GM18951 (cell line): Measurements from ENCODE around the gene GYS1.
"Not testable (repeated sequence)": the region's sequence is repeated elsewhere in the genome, so short reads cannot be mapped to it uniquely, and the experiment has no call there.

ENCODE experiments used
- POLR2A ChIP-seq: IDR thresholded peaks from 4 replicates; pipeline ENCODE4 v1.6.1; 2011; ENCODE audit warnings: mild to moderate bottlenecking; ENCODE audit not compliant: insufficient read length, insufficient read depth; ENCODE audit errors: extremely low read depth
- in situ Hi-C: fragments of 300-500 bp; cut with MboI; formaldehyde crosslinking; loops from one replicate; pipeline ENCODE4 v1.12.0; 2022; ENCODE audit warnings: low sequenced_read_pairs, mixed read lengths, inconsistent platforms; ENCODE audit not compliant: unreplicated experiment

Gene GYS1

DNA sequence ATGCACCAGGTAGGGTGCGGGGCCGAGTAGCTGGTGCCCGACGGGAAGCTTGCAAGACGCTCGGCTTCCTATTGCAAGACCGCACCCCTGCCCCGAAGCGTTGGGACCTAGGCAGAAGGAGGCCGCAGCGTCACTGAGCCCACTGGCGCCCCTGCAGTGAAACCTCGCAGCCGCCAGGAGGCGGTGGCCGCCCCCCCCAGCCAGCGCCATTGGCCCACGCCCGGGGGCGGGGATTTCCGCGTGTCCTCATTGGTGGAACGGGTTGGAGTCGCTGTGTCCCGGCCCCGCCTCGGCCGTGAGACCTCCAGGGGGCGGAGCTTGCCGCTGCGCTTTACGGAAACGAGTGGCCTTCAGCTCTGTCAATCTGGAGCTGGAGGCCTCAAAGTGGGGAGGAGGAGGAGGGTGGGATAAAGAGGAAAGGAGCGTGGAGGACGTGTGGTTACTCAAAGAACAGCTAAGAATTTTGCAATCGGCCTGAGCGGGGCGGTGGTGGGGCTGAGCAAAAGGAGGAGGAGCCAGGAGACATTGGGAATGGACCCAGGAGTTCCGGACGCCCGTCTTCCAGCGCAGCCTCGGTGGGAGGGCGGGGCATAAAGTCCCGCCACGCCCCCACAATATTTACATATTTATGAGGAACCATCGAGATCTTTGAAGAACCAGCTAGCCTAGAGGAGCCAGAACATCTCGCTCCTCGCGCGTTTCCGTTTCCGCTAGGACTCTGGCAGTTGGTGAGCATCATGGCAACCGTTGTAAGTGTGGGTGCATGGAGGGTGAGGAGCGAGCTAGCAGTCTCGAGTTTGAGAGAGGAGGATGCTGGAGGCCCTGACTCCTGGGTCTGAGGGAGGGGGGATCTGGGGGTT is at the start of gene GYS1, which contains the start of gene RUVBL2:
Gene GYS1 (minus strand): TSS at position 135 of the 860 bp plus-strand sequence. CDS start 197 bp downstream, outside the sequence.
Gene RUVBL2 (plus strand): TSS at position 713 of the 860 bp plus-strand sequence. CDS start 25 bp downstream, at position 738.
- in situ Hi-C loops, result no loop called here
- TF ChIP-seq POLR2A, result peak; percentile 83

DNA sequence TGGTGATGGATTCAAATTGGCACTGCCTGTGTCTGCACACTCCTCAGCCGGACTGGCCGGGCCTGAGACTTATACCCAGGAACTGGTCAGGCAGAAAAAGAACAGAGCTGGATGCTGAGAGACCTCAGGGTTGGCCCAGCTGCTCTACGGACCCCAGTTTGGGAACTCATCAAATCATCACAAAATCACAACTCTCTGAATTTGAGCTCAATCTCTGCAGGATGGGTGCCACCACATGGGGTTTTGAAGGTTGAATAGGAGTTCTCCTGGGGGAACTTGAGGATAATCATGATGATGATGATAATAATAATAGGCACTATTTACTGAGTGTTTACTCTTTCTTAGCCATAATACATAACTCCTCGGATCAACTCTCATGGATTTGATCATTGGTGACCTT is 49.6 kb upstream of the GYS1 start:
- in situ Hi-C loops, result not testable (repeated sequence)

DNA sequence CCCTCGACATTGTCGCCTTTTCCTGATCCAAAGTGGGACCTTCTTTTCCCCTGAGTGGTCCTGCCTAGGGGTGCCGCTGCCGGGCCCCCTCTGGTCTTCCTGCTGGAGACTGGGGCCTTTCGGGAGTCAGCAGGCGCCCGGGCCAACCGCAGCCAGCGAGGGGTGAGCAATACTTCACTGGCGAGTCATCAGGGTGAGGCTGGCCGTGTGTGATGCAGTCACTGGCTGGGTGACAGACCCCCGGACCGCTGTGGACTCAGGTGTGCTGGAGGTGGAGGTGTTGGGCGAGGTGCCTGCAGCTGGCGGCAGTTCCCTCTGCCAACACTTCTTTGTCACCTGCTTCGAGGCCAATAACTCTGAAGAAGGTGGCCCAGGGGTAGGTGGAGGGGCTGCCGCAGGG is 49.1 kb upstream of the GYS1 start:
- in situ Hi-C loops, result no loop called here
- TF ChIP-seq POLR2A, result no peak

DNA sequence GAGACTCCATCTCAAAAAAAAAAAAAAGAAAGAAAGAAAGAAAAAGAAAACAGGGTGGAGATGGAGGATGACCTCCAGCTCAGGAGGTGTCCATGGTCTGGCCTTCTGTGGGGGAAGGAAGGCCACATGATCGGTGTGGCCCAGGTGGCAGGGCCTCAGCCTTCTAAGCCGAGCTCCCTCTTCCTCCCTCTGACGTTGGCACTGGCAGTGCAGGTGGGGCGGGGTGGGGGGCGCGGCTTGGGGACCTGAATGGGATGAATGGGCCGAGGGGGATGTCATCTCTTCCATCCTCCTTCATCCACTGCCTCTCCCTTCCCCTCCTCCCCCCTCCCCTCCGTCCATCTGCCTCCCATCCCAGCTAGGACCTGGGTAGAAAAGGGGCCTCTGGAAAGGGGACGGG is 46.6 kb upstream of the GYS1 start:
- in situ Hi-C loops, result not testable (repeated sequence)

DNA sequence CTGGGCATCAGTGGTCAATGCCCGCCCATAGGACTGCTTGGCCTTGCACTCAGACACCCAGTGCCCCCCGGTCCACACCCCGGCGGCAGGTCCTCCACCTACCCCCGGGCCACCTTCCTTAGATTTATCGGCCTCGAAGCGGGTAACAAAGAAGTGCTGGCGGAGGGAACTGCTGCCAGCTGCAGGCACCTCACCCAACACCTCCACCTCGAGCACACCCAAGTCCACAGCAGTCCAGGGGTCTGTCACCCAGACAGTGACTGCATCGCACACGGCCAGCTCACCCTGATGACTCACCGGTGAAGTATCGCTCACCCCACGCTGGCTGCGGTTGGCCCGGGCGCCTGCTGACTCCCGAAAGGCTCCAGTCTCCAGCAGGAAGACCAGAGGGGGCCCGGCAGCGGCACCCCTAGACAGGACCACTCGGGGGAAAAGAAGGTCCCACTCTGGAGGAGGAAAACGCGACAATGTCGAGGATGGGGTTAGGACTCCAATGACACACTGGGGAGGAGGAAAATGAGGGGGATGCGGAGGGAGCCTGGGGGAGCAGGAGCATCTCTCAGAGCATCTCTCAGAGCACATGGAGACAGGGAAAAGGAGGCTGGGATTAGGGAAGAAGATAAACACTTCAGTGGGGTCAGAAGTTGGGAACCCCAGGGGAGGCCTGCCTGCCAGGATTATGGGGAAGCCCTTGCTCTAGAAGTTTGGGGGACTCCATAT is 45.6 kb upstream of the GYS1 start:
- in situ Hi-C loops, result not testable (repeated sequence)

DNA sequence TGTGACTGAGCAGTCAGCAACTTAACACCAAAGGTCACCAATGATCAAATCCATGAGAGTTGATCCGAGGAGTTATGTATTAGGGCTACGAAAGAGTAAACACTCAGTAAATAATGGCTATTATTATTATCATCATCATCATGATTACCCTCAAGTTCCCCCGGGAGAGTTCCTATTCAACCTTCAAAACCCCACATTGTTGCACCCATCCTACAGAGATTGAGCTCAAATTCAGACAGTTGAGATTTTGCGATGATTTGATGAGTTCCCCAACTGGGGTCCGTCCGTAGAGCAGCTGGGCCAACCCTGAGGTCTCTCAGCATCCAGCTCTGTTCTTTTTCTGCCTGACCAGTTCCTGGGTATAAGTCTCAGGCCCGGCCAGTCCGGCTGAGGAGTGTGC is 45.0 kb upstream of the GYS1 start:
- in situ Hi-C loops, result not testable (repeated sequence)

DNA sequence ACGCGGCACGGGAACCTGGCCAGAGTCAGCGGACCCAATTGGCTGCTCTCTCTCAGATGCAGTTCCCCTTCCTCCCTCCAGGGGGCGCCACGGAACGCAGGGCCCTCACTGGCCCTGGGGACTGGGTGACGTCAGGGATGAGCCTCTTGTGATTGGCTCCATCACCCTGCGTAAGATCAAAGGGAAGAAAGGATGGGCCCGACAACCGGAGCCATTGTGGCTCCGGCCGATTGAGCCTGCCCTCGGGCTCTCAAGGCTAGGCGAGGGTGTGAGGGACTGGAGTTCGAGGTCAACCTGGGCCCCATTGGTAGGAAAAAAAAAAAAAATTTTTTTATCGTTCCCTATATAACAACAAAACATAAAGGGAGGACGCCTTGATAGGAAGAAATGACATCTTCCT is 43.7 kb upstream of the GYS1 start, which contains the start of gene CGB1:
Gene CGB1 (minus strand): TSS at position 81 of the 400 bp plus-strand sequence. CDS start 184 bp downstream, outside the sequence.
- in situ Hi-C loops, result not testable (repeated sequence)

DNA sequence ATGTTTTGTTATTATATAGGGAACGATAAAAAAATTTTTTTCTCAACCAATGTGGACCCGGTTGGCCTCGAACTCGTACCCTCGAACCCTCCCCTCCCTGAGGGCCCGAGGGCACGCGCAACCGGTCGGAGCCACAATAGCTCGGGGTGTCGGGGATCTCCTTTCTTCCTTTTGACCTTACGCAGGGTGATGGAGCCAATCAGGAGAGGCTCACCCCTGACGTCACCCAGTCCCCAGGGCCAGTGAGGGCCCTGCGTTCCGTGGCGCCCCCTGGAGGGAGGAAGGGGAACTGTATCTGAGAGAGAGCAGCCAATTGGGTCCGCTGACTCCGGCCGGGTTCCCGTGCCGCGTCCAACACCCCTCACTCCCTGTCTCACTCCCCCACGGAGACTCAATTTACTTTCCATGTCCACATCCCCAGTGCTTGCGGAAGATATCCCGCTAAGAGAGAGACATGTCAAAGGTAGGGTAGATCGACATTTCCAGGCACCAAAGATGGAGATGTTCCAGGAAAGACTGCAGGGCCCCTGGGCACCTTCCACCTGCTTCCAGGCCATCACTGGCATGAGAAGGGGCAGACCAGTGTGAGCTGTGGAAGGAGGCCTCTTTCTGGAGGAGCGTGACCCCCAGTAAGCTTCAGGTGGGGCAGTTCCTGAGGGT is 38.7 kb upstream of the GYS1 start, which contains the start of gene CGB2:
Gene CGB2 (plus strand): TSS at position 249 of the 660 bp plus-strand sequence. CDS start 206 bp downstream, at position 455.
- in situ Hi-C loops, result not testable (repeated sequence)

DNA sequence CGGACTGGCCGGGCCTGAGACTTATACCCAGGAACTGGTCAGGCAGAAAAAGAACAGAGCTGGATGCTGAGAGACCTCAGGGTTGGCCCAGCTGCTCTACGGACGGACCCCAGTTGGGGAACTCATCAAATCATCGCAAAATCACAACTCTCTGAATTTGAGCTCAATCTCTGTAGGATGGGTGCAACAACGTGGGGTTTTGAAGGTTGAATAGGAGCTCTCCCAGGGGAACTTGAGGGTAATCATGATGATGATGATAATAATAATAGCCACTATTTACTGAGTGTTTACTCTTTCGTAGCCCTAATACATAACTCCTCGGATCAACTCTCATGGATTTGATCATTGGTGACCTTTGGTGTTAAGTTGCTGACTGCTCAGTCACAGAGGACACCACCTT is 37.2 kb upstream of the GYS1 start:
- in situ Hi-C loops, result not testable (repeated sequence)

DNA sequence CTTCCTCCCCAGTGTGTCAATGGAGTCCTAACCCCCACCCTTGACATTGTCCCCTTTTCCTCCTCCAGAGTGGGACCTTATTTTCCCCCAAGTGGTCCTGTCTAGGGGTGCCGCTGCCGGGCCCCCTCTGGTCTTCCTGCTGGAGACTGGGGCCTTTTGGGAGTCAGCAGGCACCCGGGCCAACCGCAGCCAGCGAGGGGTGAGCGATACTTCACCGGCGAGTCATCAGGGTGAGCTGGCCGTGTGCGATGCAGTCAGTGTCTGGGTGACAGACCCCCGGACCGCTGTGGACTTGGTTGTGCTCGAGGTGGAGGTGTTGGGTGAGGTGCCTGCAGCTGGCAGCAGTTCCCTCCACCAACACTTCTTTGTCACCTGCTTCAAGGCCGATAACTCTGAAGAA is 36.6 kb upstream of the GYS1 start:
- in situ Hi-C loops, result not testable (repeated sequence)

DNA sequence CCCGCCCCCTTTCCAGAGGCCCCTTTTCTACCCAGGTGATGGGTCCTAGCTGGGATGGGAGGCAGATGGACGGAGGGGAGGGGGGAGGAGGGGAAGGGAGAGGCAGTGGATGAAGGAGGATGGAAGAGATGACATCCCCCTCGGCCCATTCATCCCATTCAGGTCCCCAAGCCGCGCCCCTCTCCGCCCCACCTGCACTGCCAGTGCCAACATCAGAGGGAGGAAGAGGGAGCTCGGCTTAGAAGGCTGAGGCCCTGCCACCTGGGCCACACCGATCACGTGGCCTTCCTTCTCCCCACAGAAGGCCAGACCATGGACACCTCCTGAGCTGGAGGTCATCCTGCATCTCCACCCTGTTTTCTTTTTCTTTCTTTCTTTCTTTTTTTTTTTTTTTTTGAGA is 35.6 kb upstream of the GYS1 start:
- in situ Hi-C loops, result not testable (repeated sequence)

DNA sequence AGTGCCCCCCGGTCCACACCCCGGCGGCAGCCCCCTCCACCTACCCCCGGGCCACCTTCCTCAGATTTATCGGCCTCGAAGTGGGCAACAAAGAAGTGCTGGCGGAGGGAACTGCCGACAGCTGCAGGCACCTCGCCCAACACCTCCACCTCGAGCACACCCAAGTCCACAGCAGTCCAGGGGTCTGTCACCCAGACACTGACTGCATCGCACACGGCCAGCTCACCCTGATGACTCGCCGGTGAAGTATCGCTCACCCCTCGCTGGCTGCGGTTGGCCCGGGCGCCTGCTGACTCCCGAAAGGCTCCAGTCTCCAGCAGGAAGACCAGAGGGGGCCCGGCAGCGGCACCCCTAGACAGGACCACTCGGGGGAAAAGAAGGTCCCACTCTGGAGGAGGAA is 32.5 kb upstream of the GYS1 start:
- in situ Hi-C loops, result not testable (repeated sequence)

DNA sequence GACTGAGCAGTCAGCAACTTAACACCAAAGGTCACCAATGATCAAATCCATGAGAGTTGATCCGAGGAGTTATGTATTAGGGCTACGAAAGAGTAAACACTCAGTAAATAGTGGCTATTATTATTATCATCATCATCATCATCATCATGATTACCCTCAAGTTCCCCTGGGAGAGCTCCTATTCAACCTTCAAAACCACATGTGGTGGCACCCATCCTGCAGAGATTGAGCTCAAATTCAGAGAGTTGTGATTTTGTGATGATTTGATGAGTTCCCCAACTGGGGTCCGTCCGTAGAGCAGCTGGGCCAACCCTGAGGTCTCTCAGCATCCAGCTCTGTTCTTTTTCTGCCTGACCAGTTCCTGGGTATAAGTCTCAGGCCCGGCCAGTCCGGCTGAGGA is 32.0 kb upstream of the GYS1 start:
- in situ Hi-C loops, result not testable (repeated sequence)

DNA sequence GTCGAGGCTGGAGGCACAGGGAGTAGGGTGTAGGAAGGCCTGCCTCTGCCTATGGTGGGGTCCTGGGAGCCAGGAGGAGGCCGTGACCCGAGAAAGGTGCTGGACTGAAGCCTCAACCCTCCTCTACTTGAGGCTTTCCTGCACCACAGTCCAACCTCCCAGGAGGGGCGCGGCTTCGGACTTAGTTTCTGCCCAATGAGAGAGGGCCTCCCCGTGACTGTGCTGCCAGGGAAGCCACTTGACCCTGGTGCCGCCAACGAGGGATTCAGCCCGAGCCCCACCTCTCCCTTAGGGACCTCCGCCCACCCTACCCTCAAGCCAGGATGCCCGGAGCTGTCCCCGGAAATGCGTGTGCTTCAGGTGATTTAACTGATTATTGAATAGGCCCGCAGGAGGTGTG is 31.1 kb upstream of the GYS1 start, which contains the start of gene CGB3:
Gene CGB3 (minus strand): TSS at position 101 of the 400 bp plus-strand sequence. CDS start 362 bp downstream, outside the sequence.
- in situ Hi-C loops, result not testable (repeated sequence)

DNA sequence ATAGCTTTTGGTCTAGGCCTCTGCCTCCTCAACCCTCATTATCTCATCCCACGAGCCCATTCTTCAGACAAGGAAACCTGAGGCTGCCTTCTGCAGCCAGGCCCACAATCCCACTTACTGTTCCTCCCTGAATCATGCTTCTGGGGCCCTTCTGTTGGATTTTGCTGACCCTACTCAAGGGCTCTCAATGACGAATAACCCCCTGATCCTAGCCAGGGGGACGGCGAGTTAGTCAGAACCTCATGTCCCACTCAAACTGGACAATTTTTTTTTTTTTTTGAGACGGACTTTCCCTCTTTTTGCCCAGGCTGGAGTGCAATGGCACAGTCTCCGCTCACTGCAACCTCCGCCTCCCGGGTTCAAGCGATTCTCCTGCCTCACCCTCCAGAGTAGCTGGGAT is 29.0 kb upstream of the GYS1 start:
- no peak for TF ChIP-seq POLR2A
- in situ Hi-C loops, result no loop called here
